CD4-positive, alpha-beta T cell (primary cell): ENCODE data around the gene PLGRKT. TPM values are rescaled to one million over a fixed set of nuclear protein-coding genes. Genes with fewer than 3 reads are reported as not detected.

Experiments
- ATAC-seq: fragments of 200-7000 bp; cut with Tn5 transposase; one replicate; pipeline ENCODE4 v1.10.0; 2022; ENCODE audit warnings: mild to moderate bottlenecking; ENCODE audit not compliant: poor library complexity
- CTCF ChIA-PET: fragments of 350-600 bp; sonication (Branson Sonifier 250); formaldehyde crosslinking; loops from one replicate; lab custom pipeline; 2021; ENCODE audit warnings: antibody characterized with exemption, inconsistent platforms; lab: Charles Lee
- POLR2A ChIA-PET: fragments of 350-600 bp; sonication (Branson Sonifier 250); formaldehyde crosslinking; loops from one replicate; lab custom pipeline; 2021; ENCODE audit warnings: antibody characterized with exemption, inconsistent platforms; lab: Charles Lee
- DNase-seq, 14 experiments: peaks; one replicate each; pipeline ENCODE4 v3.0.0-alpha.2; 2013 to 2020; ENCODE audit warnings: mixed read lengths in 2 of 14
- H3K27ac ChIP-seq, 2 donors: one replicate each; pipeline versions ENCODE4 v1.5.1 to v1.7.0; 2013; ENCODE audit warnings: low read length in 2 of 2, low read depth in 1 of 2, mild to moderate bottlenecking in 1 of 2
- H3K27me3 ChIP-seq, 2 experiments: 1 replicate in 1 of 2; 2 replicates in 1 of 2; pipeline versions ENCODE4 v1.6.1 to v1.7.0; 2013; ENCODE audit warnings: low read length in 2 of 2, control low read depth in 1 of 2, mild to moderate bottlenecking in 1 of 2, moderate library complexity in 1 of 2; ENCODE audit not compliant: insufficient read depth in 2 of 2, control insufficient read depth in 1 of 2
- H3K36me3 ChIP-seq: one replicate; pipeline ENCODE4 v1.6.1; 2013; ENCODE audit warnings: low read length, control low read depth; ENCODE audit not compliant: insufficient read depth
- H3K4me1 ChIP-seq: one replicate; pipeline ENCODE4 v1.6.1; 2013; ENCODE audit warnings: low read length, control low read depth; ENCODE audit not compliant: insufficient read depth
- H3K4me3 ChIP-seq: one replicate; pipeline ENCODE4 v1.5.1; 2013; ENCODE audit warnings: mild to moderate bottlenecking, low read length, moderate library complexity
- H3K9me3 ChIP-seq, 2 experiments: 1 replicate in 1 of 2; 2 replicates in 1 of 2; pipeline versions ENCODE4 v1.6.1 to v1.7.0; 2013; ENCODE audit warnings: low read length in 2 of 2, mild to moderate bottlenecking in 2 of 2, control low read depth in 1 of 2, moderate library complexity in 1 of 2; ENCODE audit not compliant: control insufficient read depth in 1 of 2, insufficient read depth in 1 of 2
- H3K27ac Mint-ChIP-seq: one replicate; pipeline ENCODE4 v1.8.0; 2020; ENCODE audit warnings: mixed read lengths
- H3K27me3 Mint-ChIP-seq: one replicate; pipeline ENCODE4 v1.8.0; 2021; ENCODE audit warnings: mixed read lengths
- H3K36me3 Mint-ChIP-seq: one replicate; pipeline ENCODE4 v1.8.0; 2021; ENCODE audit warnings: low read depth, mixed read lengths
- H3K4me1 Mint-ChIP-seq: one replicate; pipeline ENCODE4 v1.8.0; 2021; ENCODE audit warnings: low read depth, mixed read lengths
- H3K4me3 Mint-ChIP-seq: one replicate; pipeline ENCODE4 v1.8.0; 2020; ENCODE audit warnings: mild to moderate bottlenecking, mixed read lengths
- H3K9me3 Mint-ChIP-seq: one replicate; pipeline ENCODE4 v1.8.0; 2020; ENCODE audit warnings: mixed read lengths
- intact Hi-C, 2 experiments: fragments of 100-400 bp; cut with DNase I in 1 of 2; cut with micrococcal nuclease in 1 of 2; formaldehyde crosslinking; loops; one replicate each; pipeline versions ENCODE4 v1.15.1 to v1.9.0; 2023 to 2025; cut with DNase I, micrococcal nuclease
- total RNA-seq, 174 experiments: library from RNA in 2 of 174; stranded (reverse) in 2 of 174; gene quantifications; one replicate each; pipeline ENCODE4 v1.2.3 and lab custom pipeline; 2021 to 2026
- TF ChIP-seq, protein P1 (sequence below): fragments of 200-600 bp; IDR thresholded peaks from one replicate; pipeline ENCODE4 v1.8.0; 2022; ENCODE audit warnings: antibody characterized with exemption, mild to moderate bottlenecking

PLGRKT gene
- total RNA-seq, 2 experiments from 2014 or later: 13.8 to 15.6 TPM

DNA sequence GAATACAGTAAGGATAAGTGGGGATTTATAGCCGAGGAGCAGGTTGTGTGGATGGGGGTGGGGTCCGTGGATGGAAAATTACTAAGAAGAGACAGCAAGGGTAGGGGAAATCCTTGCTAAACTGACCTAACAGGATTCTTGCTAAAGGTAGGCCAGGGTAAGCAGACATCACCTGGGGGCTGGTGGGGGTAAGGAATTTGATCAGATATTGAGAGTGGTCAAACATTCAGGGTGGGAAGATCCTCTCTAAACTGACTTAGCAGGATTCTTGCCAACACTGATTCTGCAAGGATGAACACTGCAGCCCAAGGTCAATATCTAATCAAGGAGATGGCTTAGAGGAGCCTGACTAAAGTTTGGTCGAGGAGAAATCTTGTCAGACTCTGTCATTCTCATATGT, 2.7 kb upstream of the PLGRKT start:
- Mint-ChIP-seq H3K27ac (no peak overlapping the region), H3K27me3 (no peaks in the 10 kb centered on the region), H3K9me3 (no peaks in the 10 kb centered on the region), H3K4me3 (no peak overlapping the region), H3K36me3 (peaks cover 25% of the 10 kb centered on the region), H3K4me1 (peaks cover 40% of the 10 kb centered on the region)
- no peak for ATAC-seq
- Histone ChIP-seq H3K9me3 (no peaks in the 10 kb centered on the region), H3K27ac (no peak overlapping the region), H3K4me1 (peaks cover 29% of the 10 kb centered on the region), H3K27me3 (no peaks in the 10 kb centered on the region), H3K4me3 (no peak overlapping the region), H3K36me3 (peaks cover 10% of the 10 kb centered on the region)
- ChIA-PET CTCF (interaction anchor here (1.4 to 1.7 kb wide), 2 partner anchors 10 kb away, joined by 4 to 6 read pairs; partner anchors contain the start of gene CD274), POLR2A (interaction anchor here (1.0 to 5.7 kb wide), 2 partner anchors 8 to 113 kb away, joined by 3 to 114 read pairs; partner anchors contain the start of gene CD274)
- intact Hi-C loops: loop anchor here in 1 of 2 experiments (5.0 kb wide), 2 partner anchors 253 to 678 kb away; partner anchors contain the start of gene INSL6
- DNase-seq: no peak
- TF ChIP-seq, protein P1, sequence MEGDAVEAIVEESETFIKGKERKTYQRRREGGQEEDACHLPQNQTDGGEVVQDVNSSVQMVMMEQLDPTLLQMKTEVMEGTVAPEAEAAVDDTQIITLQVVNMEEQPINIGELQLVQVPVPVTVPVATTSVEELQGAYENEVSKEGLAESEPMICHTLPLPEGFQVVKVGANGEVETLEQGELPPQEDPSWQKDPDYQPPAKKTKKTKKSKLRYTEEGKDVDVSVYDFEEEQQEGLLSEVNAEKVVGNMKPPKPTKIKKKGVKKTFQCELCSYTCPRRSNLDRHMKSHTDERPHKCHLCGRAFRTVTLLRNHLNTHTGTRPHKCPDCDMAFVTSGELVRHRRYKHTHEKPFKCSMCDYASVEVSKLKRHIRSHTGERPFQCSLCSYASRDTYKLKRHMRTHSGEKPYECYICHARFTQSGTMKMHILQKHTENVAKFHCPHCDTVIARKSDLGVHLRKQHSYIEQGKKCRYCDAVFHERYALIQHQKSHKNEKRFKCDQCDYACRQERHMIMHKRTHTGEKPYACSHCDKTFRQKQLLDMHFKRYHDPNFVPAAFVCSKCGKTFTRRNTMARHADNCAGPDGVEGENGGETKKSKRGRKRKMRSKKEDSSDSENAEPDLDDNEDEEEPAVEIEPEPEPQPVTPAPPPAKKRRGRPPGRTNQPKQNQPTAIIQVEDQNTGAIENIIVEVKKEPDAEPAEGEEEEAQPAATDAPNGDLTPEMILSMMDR: no peak

DNA sequence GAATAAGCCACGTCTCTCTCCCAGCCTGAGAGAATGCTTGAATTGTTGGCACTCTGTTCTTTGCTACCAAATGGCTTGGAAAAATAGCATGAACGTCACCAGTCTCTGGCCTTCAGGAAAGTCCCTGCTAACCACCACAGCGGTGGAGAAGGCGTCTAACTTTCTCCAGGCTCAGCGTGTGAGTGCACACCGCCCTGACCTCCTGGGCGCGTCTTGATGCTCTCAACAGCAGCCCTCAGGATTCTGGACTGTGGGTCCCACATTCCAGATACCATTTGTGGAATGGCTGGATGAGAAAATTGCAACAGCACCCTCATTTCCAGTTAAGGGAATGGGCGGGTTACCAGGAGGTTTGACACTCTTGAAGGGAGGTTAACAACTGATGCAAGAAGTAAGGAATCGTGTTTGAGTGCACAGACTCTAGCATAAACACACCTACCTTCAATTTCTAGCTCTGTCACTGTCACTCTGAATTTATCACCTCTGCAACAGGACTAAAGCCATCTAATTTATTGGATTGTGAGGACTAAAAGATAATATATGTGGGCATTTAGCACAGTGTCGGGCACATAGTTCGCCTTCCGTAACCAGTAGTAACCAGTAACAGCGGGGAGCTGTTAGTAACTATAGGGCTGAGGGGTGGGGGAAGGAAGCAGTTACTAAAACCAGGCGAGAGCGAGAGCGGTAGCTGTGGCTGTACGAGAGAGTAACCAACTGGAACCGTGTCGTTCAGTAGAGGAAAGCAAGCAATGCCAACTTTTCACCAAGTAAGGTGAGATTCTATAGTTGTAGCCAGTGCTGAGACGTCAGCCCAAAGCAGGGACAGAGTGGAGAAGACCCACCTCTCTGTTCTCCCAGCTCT, 807 bp upstream of the PLGRKT start:
- peaks cover 18% of the 10 kb centered on the region for H3K36me3 ChIP-seq
- Mint-ChIP-seq H3K4me3 (peak overlapping the region; percentile 94), H3K9me3 (no peaks in the 10 kb centered on the region), H3K4me1 (peaks cover 46% of the 10 kb centered on the region), H3K27ac (peak overlapping the region; percentile 97), H3K27me3 (no peaks in the 10 kb centered on the region), H3K36me3 (peaks cover 31% of the 10 kb centered on the region)
- DNase-seq: peak in 10 of 14 experiments; percentile 8 to 90 (median 29)
- peak overlapping the region; percentile 81 for H3K4me3 ChIP-seq
- H3K4me1 ChIP-seq: peaks cover 29% of the 10 kb centered on the region
- H3K27ac ChIP-seq: peak overlapping the region; percentile 89 to 93
- CTCF ChIA-PET: interaction anchor here (1.7 to 3.4 kb wide), 5 partner anchors 12 to 162 kb away, joined by 4 to 16 read pairs (median 7); partner anchors contain the start of gene CD274
- H3K27me3 ChIP-seq: no peaks in the 10 kb centered on the region
- ATAC-seq: peak; percentile 48
- H3K9me3 ChIP-seq: peaks cover 0 to 5% of the 10 kb centered on the region in 2 experiments
- TF ChIP-seq, protein P1: no peak
- POLR2A ChIA-PET: interaction anchor here (0.7 to 5.7 kb wide), 23 partner anchors 10 to 974 kb away, joined by 3 to 114 read pairs (median 5); partner anchors contain the start of genes AK3, CD274, RCL1 and RIC1
- intact Hi-C loops: loop anchor here (5.0 to 10.0 kb wide), 7 partner anchors 106 to 761 kb away; partner anchors contain the start of genes CDC37L1 (in 1 of the 2), JAK2 (in 1 of the 2) and RIC1 (in 1 of the 2)

DNA sequence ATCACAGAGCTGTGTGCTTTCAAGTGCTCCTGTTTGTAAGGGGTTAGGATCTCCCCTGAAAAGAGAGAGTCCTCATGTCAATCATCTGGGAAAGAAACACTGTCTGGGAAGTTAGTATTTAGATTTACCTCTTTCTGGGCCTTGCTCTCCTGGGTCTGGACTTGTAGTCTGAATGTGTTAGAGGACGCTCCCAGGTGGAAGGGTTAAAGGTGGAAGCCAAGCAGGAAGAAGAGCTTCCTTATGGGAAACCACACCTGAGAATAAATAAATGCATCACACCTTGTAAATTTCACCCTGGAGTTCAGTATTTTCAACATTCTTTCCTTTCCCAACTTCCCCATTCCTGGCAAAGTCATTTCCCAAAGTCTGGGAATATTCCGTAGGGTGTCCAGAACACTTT, 1.3 kb downstream of the PLGRKT start:
- CTCF ChIA-PET: interaction anchor here (1.3 to 3.4 kb wide), 4 partner anchors 12 to 164 kb away, joined by 4 to 16 read pairs (median 8); partner anchors contain the start of gene CD274
- no peaks in the 10 kb centered on the region for H3K9me3 Mint-ChIP-seq
- peak overlapping the region; percentile 94 for H3K4me3 Mint-ChIP-seq
- Histone ChIP-seq H3K27me3 (no peaks in the 10 kb centered on the region), H3K27ac (no peak overlapping the region), H3K9me3 (peaks cover 0 to 11% of the 10 kb centered on the region in 2 experiments), H3K4me1 (peaks cover 29% of the 10 kb centered on the region), H3K4me3 (peak overlapping the region; percentile 81), H3K36me3 (peaks cover 25% of the 10 kb centered on the region)
- H3K4me1 Mint-ChIP-seq: peaks cover 42% of the 10 kb centered on the region
- POLR2A ChIA-PET: interaction anchor here (1.9 to 5.7 kb wide), 5 partner anchors 12 to 250 kb away, joined by 8 to 114 read pairs (median 17); partner anchors contain the start of genes CD274 and RIC1
- ATAC-seq (no peak), DNase-seq (no peak)
- H3K36me3 Mint-ChIP-seq: peaks cover 39% of the 10 kb centered on the region
- peak overlapping the region; percentile 97 for H3K27ac Mint-ChIP-seq
- TF ChIP-seq, protein P1: no peak
- intact Hi-C loops: loop anchor here (2.0 to 10.0 kb wide), 8 partner anchors 14 to 759 kb away; partner anchors contain the start of genes CD274 (in 1 of the 2), CDC37L1 (in 1 of the 2), JAK2 (in 1 of the 2) and RIC1 (in 1 of the 2)
- H3K27me3 Mint-ChIP-seq: no peaks in the 10 kb centered on the region
